HG02759 (cell line): ENCODE results near the gene RALGAPA1.
"Not testable (repeated sequence)": the region's sequence is repeated elsewhere in the genome, so short reads cannot be mapped to it uniquely, and the experiment has no call there.

Experiments used
- ATAC-seq: cut with Tn5 transposase; IDR thresholded peaks from one replicate; pipeline ENCODE4 v1.9.1; 2021; ENCODE audit warnings: mild to moderate bottlenecking, moderate library complexity; ENCODE audit not compliant: unreplicated experiment

The RALGAPA1 gene

DNA sequence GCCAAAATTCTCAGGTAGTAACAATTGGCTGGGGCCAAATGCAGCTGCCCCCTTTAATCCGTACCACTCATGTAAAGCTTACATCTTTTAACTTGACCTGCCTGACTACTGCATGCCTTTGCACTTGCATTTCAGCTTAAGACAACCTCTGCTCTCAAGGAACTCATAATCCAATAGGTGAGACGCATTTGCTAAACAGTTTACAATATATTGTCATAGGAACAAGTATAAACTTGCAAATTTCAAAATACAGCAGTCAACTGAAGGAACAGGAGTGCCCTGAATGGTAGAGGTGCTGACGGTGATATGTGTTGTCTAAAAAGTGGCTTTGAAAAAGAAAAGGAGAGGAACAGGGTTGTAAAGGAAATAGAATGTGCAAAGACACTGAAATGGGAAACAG, 13.4 kb upstream of the RALGAPA1 start:
- ATAC-seq: no peak

- ATAC-seq: no peak
These were observed 12.7 kb upstream of the RALGAPA1 start for GRCh38 chr14:35821564-35822411.

- ATAC-seq: no peak
These were observed 10.8 kb upstream of the RALGAPA1 start for GRCh38 chr14:35819591-35820540.

GRCh38 chr14:35818346-35819115, 9.4 kb upstream of the RALGAPA1 start:
- no peak for ATAC-seq

DNA sequence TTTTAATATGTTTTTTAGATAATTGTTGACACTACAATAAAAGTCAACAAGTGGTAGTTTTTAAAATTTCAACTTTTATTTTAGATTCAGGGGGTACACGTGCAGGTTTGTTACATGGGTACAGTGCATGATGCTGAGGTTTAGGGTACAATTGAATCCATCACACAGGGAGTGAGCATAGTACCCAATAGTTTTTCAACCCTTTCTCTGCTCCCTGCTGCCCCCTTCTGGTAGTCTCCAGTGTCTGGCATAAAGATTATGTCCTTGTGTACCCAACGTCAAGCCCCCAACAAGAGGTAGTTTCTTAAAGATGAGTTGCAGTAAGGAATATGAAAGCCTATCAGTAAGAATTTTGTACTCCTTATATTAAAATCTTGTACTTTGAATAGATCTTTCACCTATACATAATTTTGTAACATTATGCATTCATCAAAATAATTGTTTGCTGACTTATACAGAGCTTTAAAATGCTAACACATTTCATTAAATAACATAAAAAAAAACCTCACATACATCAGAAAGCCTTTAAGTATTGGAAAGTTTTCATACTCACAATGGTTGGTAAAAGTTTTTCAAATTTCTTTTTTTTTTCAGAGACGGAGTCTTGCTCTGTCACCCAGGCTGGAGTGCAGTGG, 5.4 kb upstream of the RALGAPA1 start:
- peak; percentile 87 for ATAC-seq

DNA sequence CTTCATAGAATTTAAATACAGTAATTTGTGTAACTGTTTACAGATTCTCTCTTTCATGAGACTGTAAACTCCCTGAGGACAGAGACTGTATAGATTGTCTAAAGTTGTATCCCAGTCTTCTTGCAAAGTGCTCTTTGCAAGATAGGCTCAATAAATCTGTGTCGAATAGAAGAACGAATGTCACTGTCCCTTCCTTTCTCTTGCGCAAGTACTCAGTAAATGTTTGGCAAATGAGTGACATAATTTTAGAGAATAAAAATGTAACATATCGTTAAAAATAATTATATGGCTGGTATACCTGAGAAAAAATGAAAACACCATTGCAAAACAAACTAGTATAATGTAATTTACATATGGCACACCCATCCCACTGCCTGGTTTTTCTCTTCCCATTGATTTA, 1.9 kb upstream of the RALGAPA1 start:
- no peak for ATAC-seq

DNA sequence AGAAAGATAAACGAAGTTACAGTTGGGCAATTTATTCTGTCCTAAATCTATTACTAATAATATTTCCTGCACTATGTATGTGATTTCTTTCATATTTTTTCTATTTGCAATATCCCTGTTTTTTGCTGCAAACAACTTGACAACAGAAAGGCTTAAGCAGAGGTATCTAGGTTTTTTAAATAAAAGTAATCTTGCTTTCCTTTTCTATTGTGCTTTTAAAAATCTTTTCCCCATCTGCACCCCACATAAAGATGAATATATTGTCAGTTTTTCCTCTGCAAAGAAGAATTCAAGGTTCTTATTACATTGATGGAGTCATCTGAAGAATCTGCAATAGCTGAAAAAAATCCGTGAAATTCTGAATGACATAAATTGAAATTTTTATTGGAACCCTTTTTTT, 502 bp upstream of the RALGAPA1 start:
- no peak for ATAC-seq

- ATAC-seq: no peak
These were observed 938 bp downstream of the RALGAPA1 start for GRCh38 chr14:35808076-35808637.

GRCh38 chr14:35807131-35807961, 1.7 kb downstream of the RALGAPA1 start:
- ATAC-seq: no peak

GRCh38 chr14:35806006-35806907, 2.8 kb downstream of the RALGAPA1 start:
- no peak for ATAC-seq

DNA sequence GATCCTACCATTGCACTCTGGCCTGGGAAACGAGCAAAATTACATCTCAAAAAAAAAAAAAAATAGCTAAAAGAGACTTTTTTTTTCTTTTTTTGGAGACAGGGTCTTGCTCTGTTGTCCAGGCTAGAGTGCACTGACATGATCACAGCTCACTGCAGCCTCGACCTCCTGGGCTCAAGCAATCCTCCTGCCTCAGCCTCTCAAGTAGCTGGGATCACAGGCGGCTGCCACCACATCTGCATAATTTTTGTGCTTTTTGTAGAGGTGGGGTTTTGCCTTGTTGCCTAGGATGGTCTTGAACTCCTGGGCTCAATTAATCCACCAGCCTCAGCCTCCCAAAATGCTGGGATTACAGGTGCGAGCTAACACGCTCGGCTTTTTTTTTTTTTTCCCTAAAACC, 11.3 kb downstream of the RALGAPA1 start:
- ATAC-seq: no peak

DNA sequence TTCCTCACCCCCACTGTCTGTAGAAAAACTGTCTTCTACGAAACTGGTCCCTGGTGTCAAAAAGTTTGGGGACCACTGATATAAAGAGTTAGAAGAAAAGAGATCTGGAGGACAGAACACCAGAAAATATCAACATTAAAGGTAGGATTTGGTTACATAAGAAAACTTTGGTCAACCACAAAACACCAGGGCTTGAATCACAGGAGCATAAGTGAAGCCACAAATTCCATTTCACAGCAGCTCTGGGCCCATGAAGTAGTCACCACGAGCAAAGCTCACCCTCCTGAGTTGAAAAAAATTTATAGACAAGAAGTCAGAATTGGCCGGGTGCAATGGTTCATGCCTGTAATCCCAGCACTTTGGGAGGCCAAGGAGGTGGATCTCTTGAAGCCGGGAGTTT, 19.4 kb downstream of the RALGAPA1 start:
- no peak for ATAC-seq

DNA sequence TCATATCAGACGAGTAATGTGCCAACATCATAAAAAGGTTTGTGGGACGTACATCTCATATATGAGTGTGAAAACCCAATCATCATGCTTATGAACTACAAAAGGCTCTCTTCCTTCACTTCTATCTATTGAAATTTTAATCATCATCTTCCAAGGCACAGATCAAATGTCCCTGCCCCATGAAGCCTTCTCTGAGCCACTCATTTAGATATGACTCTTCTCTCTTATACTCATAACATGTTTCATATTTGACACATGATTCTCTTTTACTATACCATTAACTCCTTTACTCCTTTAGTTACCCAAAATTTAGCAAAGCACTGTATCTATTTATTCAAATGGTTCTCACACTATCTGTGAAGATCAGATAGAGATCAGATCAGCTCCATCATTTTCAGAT, 22.2 kb downstream of the RALGAPA1 start:
- no peak for ATAC-seq

- ATAC-seq: no peak
These were observed 25.4 kb downstream of the RALGAPA1 start for GRCh38 chr14:35783699-35784098.

- no peak for ATAC-seq
These were observed 29.7 kb downstream of the RALGAPA1 start for GRCh38 chr14:35779368-35779767.

- ATAC-seq: not testable (repeated sequence)
These were observed 31.5 kb downstream of the RALGAPA1 start for GRCh38 chr14:35777550-35777949.

GRCh38 chr14:35776823-35777222, 32.3 kb downstream of the RALGAPA1 start:
- ATAC-seq: no peak

- not testable (repeated sequence) for ATAC-seq
These were observed 33.0 kb downstream of the RALGAPA1 start for GRCh38 chr14:35776085-35776484.
